A673 (cell line): ENCODE results near the gene EGFR.

ENCODE experiments used
- CTCF ChIP-seq: fragments of 300-800, 200-600 bp; sonication (generic); conservative IDR thresholded peaks from 2 replicates; pipeline ENCODE4 v1.5.1; 2017; ENCODE audit warnings: low read depth, mild to moderate bottlenecking, antibody characterized with exemption, low read length, moderate library complexity, mixed read lengths
- EZH2 ChIP-seq: fragments of 200-600 bp; sonication (generic); IDR thresholded peaks from 2 replicates; pipeline ENCODE4 v1.6.1; 2017; ENCODE audit warnings: borderline replicate concordance, low read depth, mild to moderate bottlenecking, mixed read lengths, antibody characterized with exemption, low read length; ENCODE audit not compliant: poor library complexity, severe bottlenecking

- TF ChIP-seq CTCF (no peak), EZH2 (no peak)
Observed at GRCh38 chr7:55031075-55031474, 12.3 kb downstream of the EGFR start.
